Measurements from ENCODE around the gene SMIM33. TPM values are rescaled to one million over a fixed set of nuclear protein-coding genes. Genes with fewer than 3 reads are reported as not detected.

The SMIM33 gene
- total RNA-seq, 2 donors from 2014 or later = 2.8 to 3.7 TPM

DNA sequence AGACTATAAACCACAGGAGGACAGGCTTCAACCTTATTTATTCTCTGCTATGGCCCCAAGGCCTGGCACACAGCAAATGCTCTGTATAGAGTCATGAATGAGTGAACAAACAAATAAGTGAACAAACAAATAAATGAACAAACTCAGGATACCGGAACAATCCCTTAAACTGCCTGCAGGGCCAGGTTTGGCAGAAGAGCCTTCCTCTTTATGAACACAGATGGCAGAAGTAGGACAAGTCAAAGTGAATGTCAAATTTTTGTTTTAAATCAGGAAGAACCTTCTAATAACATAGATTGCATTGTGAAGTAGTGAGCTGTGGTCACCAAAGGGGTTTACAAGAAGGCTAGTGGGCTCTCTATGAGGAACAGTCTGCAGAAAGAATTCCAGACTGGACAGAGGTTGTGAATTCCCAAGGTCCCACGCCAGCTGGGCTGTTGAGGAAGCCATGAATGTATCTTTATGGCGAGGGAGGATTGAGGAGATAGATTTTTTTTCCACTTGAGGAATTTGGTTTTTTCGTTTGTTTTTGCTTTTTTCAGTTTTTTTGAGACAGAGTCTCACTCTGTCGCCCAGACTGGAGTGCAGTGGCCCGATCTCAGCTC is 42.1 kb downstream of the SMIM33 start:
- intact Hi-C loops (cut with DNase I, micrococcal nuclease) = loop anchor here in 1 of 2 donors (5.0 kb wide), 1 partner anchor 91 kb away; no protein-coding TSS in a partner anchor
- no peak for DNase-seq
- ATAC-seq = no peak

DNA sequence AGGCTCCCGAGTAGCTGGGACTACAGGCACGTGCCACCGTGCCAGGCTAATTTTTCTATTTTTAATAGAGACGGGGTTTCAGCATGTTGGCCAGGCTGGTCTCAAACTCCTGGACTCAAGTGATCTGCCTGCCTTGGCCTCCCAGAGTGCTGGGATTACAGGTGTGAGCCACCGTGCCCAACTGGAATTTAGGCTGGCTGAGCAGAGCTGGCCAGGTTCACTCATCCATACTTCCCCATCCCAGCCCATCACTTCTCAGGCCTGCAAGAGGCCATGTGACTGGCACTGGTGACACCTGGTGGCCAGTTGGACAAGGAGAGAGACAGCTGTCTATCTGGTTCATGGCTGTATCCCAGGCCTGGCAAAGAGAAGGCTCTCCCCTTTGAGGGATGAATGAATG is 42.6 kb downstream of the SMIM33 start:
- intact Hi-C loops (cut with DNase I, micrococcal nuclease) = loop anchor here in 1 of 2 donors (5.0 kb wide), 1 partner anchor 91 kb away; no protein-coding TSS in a partner anchor
- DNase-seq (peak; percentile 81 to 93), ATAC-seq (peak; percentile 80)

DNA sequence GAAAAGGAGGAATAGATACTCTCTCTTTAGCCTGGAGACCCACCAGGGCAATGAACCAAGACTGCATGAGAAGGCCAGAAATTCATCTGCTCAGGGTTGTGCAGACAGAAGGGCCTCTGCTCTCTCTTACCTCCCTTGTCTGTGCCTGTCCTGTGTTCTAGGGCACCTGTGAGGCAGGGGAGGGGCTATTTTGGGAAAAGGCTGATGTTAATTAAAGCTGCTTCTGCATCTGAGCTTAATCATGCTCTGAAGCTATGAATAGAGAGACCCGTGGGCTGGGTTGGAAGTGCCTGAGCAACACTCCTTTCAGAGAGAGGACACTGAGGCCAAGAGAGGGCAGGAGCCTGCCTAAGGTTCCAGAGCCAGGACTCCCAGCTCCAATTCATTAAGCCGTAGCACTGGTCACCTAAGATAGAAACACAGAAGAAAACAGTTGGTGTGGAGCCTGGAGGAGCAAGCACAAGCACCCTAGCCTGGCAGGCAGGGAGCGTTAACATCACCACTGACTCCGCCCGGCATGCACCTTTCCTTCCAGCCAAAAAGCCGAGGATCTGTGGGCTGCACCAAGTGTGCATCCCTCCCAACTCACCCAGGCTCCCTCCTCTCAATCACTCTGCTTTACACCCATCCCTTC is 43.2 kb downstream of the SMIM33 start:
- ATAC-seq = no peak
- intact Hi-C loops (cut with DNase I, micrococcal nuclease) = loop anchor here in 1 of 2 donors (5.0 kb wide), 1 partner anchor 92 kb away; no protein-coding TSS in a partner anchor
- DNase-seq = no peak

DNA sequence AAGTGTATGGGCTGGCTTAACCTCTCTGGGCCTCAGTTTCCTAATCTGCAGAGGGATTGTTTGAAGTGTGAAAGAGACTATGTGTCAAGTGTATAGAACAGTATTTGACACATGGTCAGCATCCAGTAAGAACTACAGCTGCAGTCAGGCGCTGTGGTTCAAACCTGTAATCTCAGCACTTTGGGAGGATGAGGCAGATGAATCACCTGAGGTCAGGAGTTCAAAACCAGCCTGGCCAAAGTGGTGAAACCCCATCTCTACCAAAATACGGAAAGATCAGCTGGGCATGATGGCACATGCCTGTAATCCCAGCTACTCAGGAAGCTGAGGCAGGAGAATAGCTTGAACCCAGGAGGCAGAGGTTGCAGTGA is 43.7 kb downstream of the SMIM33 start:
- intact Hi-C loops (cut with DNase I, micrococcal nuclease) = loop anchor here in 1 of 2 donors (5.0 kb wide), 1 partner anchor 92 kb away; no protein-coding TSS in a partner anchor
- no peak for DNase-seq
- no peak for ATAC-seq

DNA sequence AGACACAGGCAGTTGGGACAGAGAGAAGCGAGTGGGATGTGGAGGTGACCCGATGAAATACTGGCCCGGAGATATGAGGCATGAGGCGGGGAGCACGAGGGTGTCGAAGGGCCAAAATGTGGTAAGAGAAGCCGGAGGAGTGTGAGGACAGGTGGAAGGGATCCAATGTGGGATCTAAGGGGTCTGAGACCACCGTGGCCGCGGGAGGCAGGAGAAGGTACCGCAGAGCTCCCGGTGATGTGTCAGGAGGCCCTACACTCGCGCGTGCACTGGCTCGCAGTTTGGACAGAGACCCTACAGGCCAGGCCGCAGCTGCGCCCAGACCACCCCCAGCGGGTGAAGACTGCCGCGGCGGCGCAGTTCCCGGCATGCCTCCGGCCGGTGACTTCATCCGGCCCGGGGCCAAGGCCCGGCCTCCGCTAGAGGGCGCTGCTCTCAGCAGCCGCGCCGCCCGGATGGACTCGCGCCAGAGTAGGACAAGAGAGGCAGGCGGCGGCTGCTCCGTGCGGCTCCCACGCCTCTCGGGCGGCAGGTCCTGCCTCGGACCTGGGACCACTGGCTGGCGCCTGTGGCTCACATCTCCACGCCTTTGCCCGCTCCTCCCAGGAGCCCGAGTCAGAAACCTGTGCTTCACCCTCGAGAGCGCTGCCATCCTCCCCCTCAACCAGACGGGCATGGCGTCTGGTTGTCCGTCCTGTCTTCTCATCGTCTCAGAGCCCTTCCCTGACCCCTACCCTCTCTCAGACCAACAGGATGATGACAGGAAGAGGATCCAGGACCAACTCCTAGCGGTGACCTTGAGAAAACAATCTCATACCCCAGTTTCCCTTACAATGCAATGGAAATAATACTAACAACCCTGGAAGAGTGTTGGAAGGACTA is 47.1 kb downstream of the SMIM33 start:
- intact Hi-C loops (cut with DNase I, micrococcal nuclease) = no loop called here
- ATAC-seq = peak; percentile 88
- DNase-seq = peak; percentile 85 to 95

Other genes starting within 250 kb of the SMIM33 start
- 100 to 1,000 TPM in 1 of 2 donors, 10 to 100 TPM in 1; 98.4 to 106 TPM for gene MATR3, start 177.3 kb upstream of the SMIM33 start, total RNA-seq
- gene PAIP2, start 129.2 kb upstream of the SMIM33 start, total RNA-seq = 10 to 100 TPM; 28.0 to 47.5 TPM
- 1 to 10 TPM; 4.8 to 5.9 TPM for gene SLC23A1, start 87.7 kb upstream of the SMIM33 start, total RNA-seq
- gene MZB1, start 81.1 kb upstream of the SMIM33 start, total RNA-seq = 10 to 100 TPM in 1 of 2 donors, 1 to 10 TPM in 1; 6.0 to 36.9 TPM
- under 1 TPM; 0.42 to 0.55 TPM for gene PROB1, start 75.9 kb upstream of the SMIM33 start, total RNA-seq
- 1 to 10 TPM; 3.6 to 3.8 TPM for gene SPATA24, start 66.9 kb upstream of the SMIM33 start, total RNA-seq
- 1 to 10 TPM; 2.4 to 4.6 TPM for gene DNAJC18, start 31.5 kb upstream of the SMIM33 start, total RNA-seq
- gene ECSCR, start 8.3 kb upstream of the SMIM33 start, total RNA-seq = 1 to 10 TPM; 3.9 to 4.5 TPM
- 10 to 100 TPM; 25.0 to 55.6 TPM for gene STING1, start 11.8 kb downstream of the SMIM33 start, total RNA-seq
- 100 to 1,000 TPM; 139 to 152 TPM for gene UBE2D2, start 90.3 kb downstream of the SMIM33 start, total RNA-seq
- 10 to 100 TPM; 28.2 to 30.2 TPM for gene CXXC5, start 177.3 kb downstream of the SMIM33 start, total RNA-seq

Data from left colon (tissue), 2 donors.